PC-9 (cell line): ENCODE measurements around the gene RPS19BP1. TPM values are rescaled to one million over a fixed set of nuclear protein-coding genes. Genes with fewer than 3 reads are reported as not detected.

Source experiments
- Bru-seq: library from RNA; stranded (reverse); fragments of 400-500 nt; gene quantifications from one replicate; lab custom pipeline; 2021; lab: Mats Ljungman, UMichigan
- BruChase-seq, 2 experiments: library from RNA; stranded (reverse); fragments of 400-500 nt; gene quantifications; one replicate each; lab custom pipeline; 2021; lab: Mats Ljungman, UMichigan
- BruUV-seq: library from RNA; stranded (reverse); fragments of 400-500 nt; replicated peaks from 2 replicates; lab custom pipeline; 2021; lab: Mats Ljungman, UMichigan
- CTCF ChIA-PET: fragments of 300-600 bp; sonication (Branson Sonifier 250); formaldehyde crosslinking; loops from one replicate; lab custom pipeline; 2022; ENCODE audit warnings: antibody characterized with exemption; lab: Charles Lee
- POLR2A ChIA-PET: fragments of 300-600 bp; sonication (Branson Sonifier 250); formaldehyde crosslinking; loops from one replicate; lab custom pipeline; 2022; ENCODE audit warnings: antibody characterized with exemption; ENCODE audit not compliant: unreplicated experiment; lab: Charles Lee
- DNase-seq, 2 experiments: peaks; one replicate each; pipeline versions ENCODE4 v3.0.0 to v3.0.0-alpha.2; 2015 to 2022; ENCODE audit warnings: mixed read lengths in 1 of 2
- H2AFZ ChIP-seq: fragments of 200-600 bp; sonication (generic); 2 replicates; pipeline ENCODE4 v1.8.1; 2017; ENCODE audit warnings: antibody characterized with exemption
- H3F3A ChIP-seq: fragments of 200-600 bp; sonication (generic); 2 replicates; pipeline ENCODE4 v1.8.1; 2017; ENCODE audit warnings: antibody characterized with exemption, mild to moderate bottlenecking, low read depth; ENCODE audit not compliant: insufficient read depth
- H3K27ac ChIP-seq: fragments of 200-600 bp; sonication (generic); 2 replicates; pipeline ENCODE4 v1.6.1; 2016; ENCODE audit warnings: mixed run types
- H3K27me3 ChIP-seq: fragments of 200-600 bp; sonication (generic); 2 replicates; pipeline ENCODE4 v1.6.1; 2016; ENCODE audit warnings: low read depth, mixed run types; ENCODE audit not compliant: insufficient read depth
- H3K36me3 ChIP-seq: fragments of 200-600 bp; sonication (generic); 2 replicates; pipeline ENCODE4 v1.6.1; 2016; ENCODE audit warnings: low read depth, mixed run types
- H3K4me1 ChIP-seq: fragments of 200-600 bp; sonication (generic); replicated peaks from 2 replicates; pipeline ENCODE4 v1.6.1; 2016; ENCODE audit warnings: mixed run types; ENCODE audit not compliant: insufficient read depth
- H3K4me2 ChIP-seq: fragments of 200-600 bp; sonication (generic); 2 replicates; pipeline ENCODE4 v1.6.1; 2017; ENCODE audit warnings: mixed run types
- H3K4me3 ChIP-seq: fragments of 200-600 bp; sonication (generic); 2 replicates; pipeline ENCODE4 v1.6.1; 2016; ENCODE audit warnings: mixed run types
- H3K79me2 ChIP-seq: fragments of 200-600 bp; sonication (generic); 2 replicates; pipeline ENCODE4 v1.6.1; 2017; ENCODE audit warnings: low read depth, mixed run types
- H3K9me2 ChIP-seq: fragments of 200-600 bp; sonication (generic); 2 replicates; pipeline ENCODE4 v1.8.1; 2017; ENCODE audit warnings: mild to moderate bottlenecking; ENCODE audit not compliant: insufficient read depth
- H3K9me3 ChIP-seq: fragments of 200-600 bp; sonication (generic); 2 replicates; pipeline ENCODE4 v1.8.1; 2016; ENCODE audit warnings: low read depth; ENCODE audit not compliant: insufficient read depth
- H4K20me1 ChIP-seq: fragments of 200-600 bp; sonication (generic); 2 replicates; pipeline ENCODE4 v1.8.1; 2017; ENCODE audit not compliant: insufficient read depth
- CTCF ChIP-seq: fragments of 200-600 bp; sonication (generic); conservative IDR thresholded peaks from 2 replicates; pipeline ENCODE4 v1.6.1; 2017; ENCODE audit warnings: mixed run types, antibody characterized with exemption, mild to moderate bottlenecking, moderate library complexity
- EZH2 ChIP-seq: fragments of 200-600 bp; sonication (generic); IDR thresholded peaks from 2 replicates; pipeline ENCODE4 v1.8.0; 2017; ENCODE audit warnings: antibody characterized with exemption, low read depth
- intact Hi-C: fragments of 100-400 bp; cut with micrococcal nuclease; formaldehyde crosslinking; loops from one replicate; pipeline ENCODE4 v1.10.0; 2022; ENCODE audit not compliant: unreplicated experiment
- long read RNA-seq: library from polyadenylated mRNA; stranded (forward); transcript quantifications from one replicate; pipeline ENCODE4 v2.0.0, GENCODE V29; 2022
- total RNA-seq: library from RNA; stranded (reverse); gene quantifications from 2 replicates; pipeline ENCODE4 v1.2.3, GENCODE V29; 2021

RPS19BP1 gene
- 60.7 and 94.3 TPM in 2 replicates for total RNA-seq
- Bru-seq, nascent RNA, result percentile 81 among the genes with signal in this experiment
- percentile 72 among the genes with signal in this experiment for BruChase-seq, experiment 1, labeled RNA remaining after a 2-hour chase
- percentile 87 among the genes with signal in this experiment for BruChase-seq, experiment 2, labeled RNA remaining after a 6-hour chase
- long read RNA-seq, transcript RPS19BP1-201 (4 exons, 927 nt), result major isoform, 115 of 139 reads
- long read RNA-seq, partial matches to known transcripts, result 1 of 139 reads
- long read RNA-seq, other reads (novel, unspliced or antisense), result 16 of 139 reads

- Histone ChIP-seq H3K79me2 (peaks cover 34% of the 10 kb centered on the region), H2AFZ (peak within 1 kb of the TSS; percentile 97), H4K20me1 (peaks cover 19% of the 10 kb centered on the region), H3K36me3 (0 out of 2 replicates have a peak, but pooled peaks cover 4% of the 10 kb centered on the region), H3K9me3 (no peaks in the 10 kb centered on the region), H3F3A (peaks cover 53% of the 10 kb centered on the region), H3K27ac (peak within 1 kb of the TSS; percentile 30), H3K27me3 (no peaks in the 10 kb centered on the region), H3K4me3 (peak within 1 kb of the TSS; percentile 87), H3K4me2 (peak within 1 kb of the TSS; percentile 82), H3K9me2 (no peaks in the 10 kb centered on the region), H3K4me1 (peaks cover 44% of the 10 kb centered on the region)
- ChIA-PET CTCF (no interaction called here), POLR2A (interaction anchor here (0.6 kb wide), 2 partner anchors 324 to 511 kb away, joined by 3 to 4 read pairs; no protein-coding TSS in a partner anchor)
- intact Hi-C loops, result loop anchor here (1.0 to 2.0 kb wide), 3 partner anchors 31 to 814 kb away; partner anchors contain the start of gene ADSL
- BruUV-seq, result no TSS peak
- TF ChIP-seq CTCF (peak; percentile 24; the same call in 1 of the 2 replicates), EZH2 (no peak)
- DNase-seq, result peak; percentile 100
These were observed at the start of gene RPS19BP1 for GRCh38 chr22:39532215-39533073. Gene RPS19BP1, minus strand, starts transcription at chr22:39532748. Its CDS starts 10 bp downstream, at chr22:39532738.

- Histone ChIP-seq H3K27ac (no peak overlapping the region), H3F3A (no peaks in the 10 kb centered on the region), H3K9me2 (no peaks in the 10 kb centered on the region), H3K4me2 (no peak overlapping the region), H3K4me3 (no peak overlapping the region), H4K20me1 (no peaks in the 10 kb centered on the region), H3K9me3 (no peaks in the 10 kb centered on the region), H2AFZ (no peak overlapping the region), H3K79me2 (no peaks in the 10 kb centered on the region), H3K36me3 (no peaks in the 10 kb centered on the region), H3K4me1 (no peaks in the 10 kb centered on the region), H3K27me3 (peaks cover 10% of the 10 kb centered on the region)
- no peak for DNase-seq
- ChIA-PET POLR2A (interaction anchor here (0.7 kb wide), 1 partner anchor 771 kb away, joined by 5 read pairs; no protein-coding TSS in a partner anchor), CTCF (no interaction called here)
- no peak for TF ChIP-seq CTCF
- no peak for TF ChIP-seq EZH2
- no TSS peak for BruUV-seq
- intact Hi-C loops, result no loop called here
These were observed 48.8 kb upstream of the RPS19BP1 start for GRCh38 chr22:39581303-39581702.

- CTCF ChIA-PET, result no interaction called here
- Histone ChIP-seq H3K27me3 (peaks cover 10% of the 10 kb centered on the region), H4K20me1 (no peaks in the 10 kb centered on the region), H3K4me2 (no peak overlapping the region), H3K36me3 (no peaks in the 10 kb centered on the region), H3K9me2 (no peaks in the 10 kb centered on the region), H2AFZ (no peak overlapping the region), H3K9me3 (no peaks in the 10 kb centered on the region), H3K4me3 (no peak overlapping the region), H3K79me2 (no peaks in the 10 kb centered on the region), H3K27ac (no peak overlapping the region), H3K4me1 (no peaks in the 10 kb centered on the region), H3F3A (0 out of 2 replicates have a peak, but pooled peaks cover under 1% of the 10 kb centered on the region)
- no peak for DNase-seq
- BruUV-seq, result no TSS peak
- TF ChIP-seq EZH2 (no peak), CTCF (no peak)
- intact Hi-C loops, result no loop called here
- POLR2A ChIA-PET, result interaction anchor here (0.7 kb wide), 1 partner anchor 771 kb away, joined by 5 read pairs; no protein-coding TSS in a partner anchor
These were observed 48.2 kb upstream of the RPS19BP1 start for GRCh38 chr22:39580795-39581194.
